GM18907 (cell line): ENCODE results near the gene CRYL1.

Experiments
- ATAC-seq: cut with Tn5 transposase; IDR thresholded peaks from one replicate; pipeline ENCODE4 v1.9.1; 2021; ENCODE audit warnings: mild to moderate bottlenecking, moderate library complexity; ENCODE audit not compliant: unreplicated experiment

The CRYL1 gene

DNA sequence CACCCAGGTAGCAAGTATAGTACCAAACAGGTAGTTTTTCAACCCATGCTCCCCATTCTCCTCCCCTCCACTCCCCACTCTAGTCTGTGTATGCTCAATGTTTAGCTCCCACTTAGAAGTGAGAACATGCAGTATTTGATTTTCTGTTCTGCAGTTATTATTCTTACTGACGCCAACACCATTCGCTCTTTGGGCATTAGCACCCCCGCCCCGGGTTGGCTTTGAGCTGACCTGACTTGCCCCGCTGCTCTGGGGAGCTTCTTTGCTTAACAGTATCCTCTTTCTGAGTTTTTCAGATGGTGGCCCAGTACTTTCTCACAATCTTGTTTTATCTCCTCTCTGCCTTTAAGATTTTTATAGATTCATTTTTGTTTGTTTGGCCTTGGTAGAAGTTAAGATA is 138.7 kb downstream of the CRYL1 start:
- no peak for ATAC-seq

DNA sequence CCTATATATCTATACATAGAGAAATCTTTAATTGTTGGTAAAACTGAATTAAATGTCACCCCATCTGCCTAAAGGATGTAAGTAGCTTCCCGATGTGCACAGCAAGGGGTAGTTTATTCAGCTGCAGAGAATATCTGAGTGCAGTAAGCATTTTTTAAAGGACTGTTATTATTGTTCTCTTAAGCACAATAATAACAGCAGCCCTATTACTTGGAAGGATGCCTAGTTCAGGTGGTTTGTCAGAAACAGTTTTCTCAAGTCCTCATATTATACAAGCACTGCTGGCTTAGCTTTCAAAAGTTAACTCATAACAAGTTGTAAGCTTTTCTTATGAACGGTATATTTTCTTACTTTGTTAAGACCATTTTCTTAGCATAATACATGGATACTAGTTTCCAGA is 142.6 kb downstream of the CRYL1 start:
- no peak for ATAC-seq

DNA sequence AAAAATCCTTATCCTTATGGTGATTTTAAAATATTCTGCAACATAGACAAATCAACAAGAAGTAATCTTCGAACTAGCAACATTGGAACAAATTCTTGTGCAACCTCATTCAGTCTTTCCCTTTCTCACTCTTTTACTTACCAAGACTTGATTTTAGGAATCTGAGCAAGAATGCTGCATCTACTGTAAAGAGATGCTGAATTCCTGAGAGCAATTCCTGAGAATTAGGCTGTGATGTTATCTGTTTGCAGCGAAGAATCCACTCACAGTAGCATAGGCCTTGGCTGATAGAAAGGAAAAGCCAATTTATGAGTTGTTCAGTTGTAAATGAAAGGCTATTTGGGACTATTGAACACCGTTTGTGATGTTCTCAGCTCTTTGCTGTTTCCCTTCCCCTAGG is 144.3 kb downstream of the CRYL1 start:
- no peak for ATAC-seq

DNA sequence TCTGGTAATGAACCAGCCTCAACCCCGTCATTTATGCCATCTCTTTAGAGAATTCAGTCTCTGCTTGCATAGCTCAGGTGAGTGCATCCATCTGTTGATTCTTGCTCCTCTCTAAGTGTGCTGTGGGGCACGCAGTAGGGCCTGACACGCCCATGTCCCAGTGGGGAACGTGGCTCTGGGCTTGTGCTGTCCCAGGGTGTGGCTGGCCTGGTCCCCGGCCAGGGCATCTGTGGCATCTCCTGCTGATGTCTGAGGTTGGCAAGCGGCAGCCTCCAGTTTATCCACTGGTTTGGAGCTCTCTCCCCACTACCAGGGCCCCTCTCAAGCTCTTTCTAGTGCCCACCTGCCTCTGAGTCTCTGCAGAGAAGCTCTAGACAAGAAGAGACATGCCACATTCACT is 146.9 kb downstream of the CRYL1 start:
- ATAC-seq: no peak

DNA sequence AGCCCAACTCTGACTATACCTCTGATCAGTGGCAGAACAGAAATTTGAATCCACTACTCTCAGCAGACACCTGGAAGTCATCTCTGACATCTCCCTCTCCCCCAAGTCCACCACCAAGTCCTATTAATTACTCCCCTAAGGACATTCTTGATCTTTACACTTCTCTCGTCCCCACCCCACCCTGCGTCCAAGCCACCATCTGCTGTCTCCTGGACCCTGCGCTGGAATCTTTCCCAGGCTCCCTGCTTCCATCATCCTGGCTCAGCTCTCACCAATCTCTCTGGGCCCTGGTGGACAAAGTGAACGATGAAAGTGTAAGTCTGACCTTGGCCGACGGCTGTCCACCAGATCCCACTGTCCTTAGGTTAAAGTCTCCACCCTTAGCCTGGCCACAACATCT is 147.9 kb downstream of the CRYL1 start:
- no peak for ATAC-seq

DNA sequence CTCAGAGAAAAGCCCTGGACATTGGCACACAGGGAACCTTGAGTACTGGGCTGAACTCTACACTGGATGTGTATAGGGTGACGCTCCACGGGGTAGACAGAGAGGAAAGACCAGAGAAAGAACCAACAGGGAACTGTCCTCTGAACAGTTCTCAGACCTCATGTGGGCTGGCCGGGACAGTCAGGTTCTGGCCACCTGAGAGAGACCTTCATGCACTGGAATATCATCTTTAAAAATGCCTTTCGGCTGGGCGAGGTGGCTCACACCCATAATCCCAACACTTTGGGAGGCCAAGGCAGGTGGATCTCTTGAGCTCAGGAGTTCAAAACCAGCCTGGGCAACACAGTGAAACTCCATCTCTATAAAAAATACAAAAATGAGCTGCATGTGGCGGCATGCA is 149.8 kb downstream of the CRYL1 start:
- no peak for ATAC-seq

DNA sequence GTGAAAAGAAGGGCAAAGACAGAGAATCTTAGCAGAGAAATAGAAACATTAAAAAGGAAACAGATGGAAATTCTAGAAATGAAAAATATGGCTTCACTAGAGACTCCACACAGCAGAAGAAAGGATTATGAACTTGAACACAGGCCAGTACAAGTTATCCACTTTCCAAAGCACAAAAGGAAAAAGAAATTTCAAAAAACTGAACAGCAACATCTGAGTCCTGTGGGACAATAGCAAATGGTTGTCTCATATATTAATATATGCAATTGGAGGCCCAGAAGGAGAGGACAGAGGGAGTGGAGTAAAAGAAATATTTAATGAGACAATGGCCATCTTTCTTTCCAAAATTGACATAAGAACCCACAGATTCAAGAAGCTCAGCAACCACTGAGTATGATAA is 151.8 kb downstream of the CRYL1 start:
- ATAC-seq: no peak

DNA sequence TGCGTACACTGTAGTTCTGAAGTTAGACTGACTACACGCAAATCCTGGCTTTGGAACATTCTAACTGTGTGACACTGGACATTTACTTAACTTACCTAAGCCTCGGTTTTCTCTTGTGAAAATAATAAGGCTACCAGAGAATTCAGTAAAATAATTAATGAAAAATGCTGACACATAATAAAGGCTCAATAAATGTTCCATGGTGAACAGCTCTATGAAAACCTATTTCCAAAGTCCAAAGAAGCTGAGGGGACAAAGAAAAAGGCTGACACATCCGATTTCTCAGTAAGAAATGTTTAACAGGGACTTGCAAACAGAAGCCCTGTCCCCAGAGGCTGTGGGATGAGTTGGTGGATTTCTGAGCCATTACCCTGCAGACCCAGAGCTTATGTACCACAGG is 153.8 kb downstream of the CRYL1 start:
- ATAC-seq: no peak

DNA sequence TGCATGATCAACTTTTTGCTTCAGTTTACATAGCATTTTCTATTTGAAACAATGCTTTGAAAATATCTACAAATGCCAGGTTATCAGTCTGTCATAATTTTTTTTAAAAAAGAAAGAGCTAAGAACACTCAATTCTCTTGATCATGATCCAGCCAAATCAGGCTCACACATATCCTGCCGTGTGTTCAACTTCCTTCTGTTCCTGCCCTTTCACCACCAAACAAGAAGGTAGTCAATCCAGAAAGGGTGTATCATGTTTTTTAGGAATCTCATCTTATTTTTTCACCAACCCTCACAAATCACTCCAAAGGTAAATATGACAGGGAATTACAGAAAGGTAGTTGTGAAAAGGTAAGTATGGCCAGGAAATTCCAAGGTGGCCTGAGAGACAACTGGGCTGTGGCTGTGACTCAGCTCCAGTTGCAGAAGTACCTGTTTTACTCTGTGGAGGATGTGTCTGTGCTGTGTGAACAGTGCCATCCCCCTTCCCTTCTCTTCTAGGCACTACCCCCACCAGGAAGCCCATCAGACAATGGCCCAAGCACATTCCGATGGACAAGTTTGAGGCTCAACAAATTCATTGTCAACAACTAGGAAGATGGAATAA is 154.7 kb downstream of the CRYL1 start:
- no peak for ATAC-seq

DNA sequence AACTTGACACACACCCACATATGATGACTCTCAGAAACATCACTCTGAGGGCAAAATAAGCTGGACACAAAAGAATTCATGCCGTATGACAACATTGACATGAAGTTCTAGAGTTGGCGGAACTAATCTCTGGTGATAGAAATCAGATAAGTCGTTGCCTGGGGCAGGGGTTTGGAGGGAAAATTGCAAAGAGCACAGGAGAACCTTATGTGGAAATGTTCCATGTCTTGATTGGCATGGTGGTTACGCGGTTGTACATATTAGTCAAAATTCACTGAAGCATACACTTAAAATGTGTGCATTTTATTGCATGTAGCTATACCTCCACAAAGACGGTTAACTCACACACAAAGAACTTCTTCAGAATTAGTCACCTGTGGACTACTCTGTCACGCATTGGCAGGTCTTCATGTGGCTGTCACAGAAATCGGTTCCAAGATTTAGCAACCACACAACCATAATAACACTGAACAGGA is 155.7 kb downstream of the CRYL1 start:
- ATAC-seq: peak; percentile 83

DNA sequence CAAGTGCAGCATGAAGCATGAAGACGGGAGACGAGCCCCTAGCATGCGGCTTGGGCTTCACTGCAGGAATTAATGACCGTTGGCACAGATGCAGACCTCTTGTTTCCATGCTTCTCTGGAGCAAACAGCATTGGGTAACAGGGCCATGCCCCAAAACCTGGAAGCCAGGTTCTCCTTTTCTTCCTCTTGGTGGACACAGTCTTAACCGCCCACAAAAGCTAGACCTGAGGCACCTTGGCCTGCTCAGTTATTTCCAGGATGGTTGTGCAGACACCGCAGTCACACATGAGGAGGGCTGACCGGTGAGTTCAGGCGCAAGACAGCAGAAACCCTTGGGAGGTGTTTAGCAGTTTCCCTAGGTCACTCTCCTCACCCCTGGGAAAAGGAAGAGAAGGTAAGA is 159.6 kb downstream of the CRYL1 start:
- ATAC-seq: no peak

DNA sequence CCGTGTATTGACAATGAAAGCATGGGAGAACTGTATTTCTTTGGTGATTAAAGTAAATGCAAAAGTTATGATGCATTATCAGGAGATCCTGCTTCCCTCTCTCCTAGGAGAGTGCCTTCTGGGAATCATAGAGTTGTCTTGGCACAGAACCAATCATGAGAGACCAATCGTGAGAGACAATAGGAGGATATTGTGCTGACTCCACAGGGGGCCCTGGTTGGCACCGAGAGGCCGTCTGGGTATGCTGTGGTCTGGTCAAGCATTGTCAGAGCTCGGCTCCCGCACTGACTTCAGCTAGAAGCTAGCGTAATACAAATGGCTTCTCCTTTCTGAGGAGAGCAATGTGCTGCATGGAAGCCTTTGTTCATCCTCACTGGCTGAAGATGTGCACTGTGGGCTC is 162.1 kb downstream of the CRYL1 start:
- ATAC-seq: no peak

DNA sequence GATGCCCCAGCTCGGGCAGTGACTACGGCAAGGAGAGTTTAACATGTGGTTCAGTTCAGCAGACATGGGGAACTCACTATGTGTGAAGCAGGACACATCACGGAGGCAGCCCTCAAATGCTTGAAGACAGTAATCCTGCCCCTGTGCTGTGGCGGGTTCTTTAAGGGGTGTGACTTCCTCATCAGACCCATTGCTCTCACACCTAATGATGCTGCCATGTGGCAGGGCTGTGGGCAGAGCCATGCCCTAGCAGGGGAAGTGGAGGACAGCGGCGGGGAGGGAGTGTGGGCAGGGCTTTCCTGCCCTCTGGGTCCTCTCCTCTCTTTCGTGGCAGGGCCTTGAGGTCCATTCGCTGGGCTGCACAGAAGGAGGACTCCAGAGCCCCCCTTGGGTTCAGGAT is 162.5 kb downstream of the CRYL1 start:
- ATAC-seq: no peak

DNA sequence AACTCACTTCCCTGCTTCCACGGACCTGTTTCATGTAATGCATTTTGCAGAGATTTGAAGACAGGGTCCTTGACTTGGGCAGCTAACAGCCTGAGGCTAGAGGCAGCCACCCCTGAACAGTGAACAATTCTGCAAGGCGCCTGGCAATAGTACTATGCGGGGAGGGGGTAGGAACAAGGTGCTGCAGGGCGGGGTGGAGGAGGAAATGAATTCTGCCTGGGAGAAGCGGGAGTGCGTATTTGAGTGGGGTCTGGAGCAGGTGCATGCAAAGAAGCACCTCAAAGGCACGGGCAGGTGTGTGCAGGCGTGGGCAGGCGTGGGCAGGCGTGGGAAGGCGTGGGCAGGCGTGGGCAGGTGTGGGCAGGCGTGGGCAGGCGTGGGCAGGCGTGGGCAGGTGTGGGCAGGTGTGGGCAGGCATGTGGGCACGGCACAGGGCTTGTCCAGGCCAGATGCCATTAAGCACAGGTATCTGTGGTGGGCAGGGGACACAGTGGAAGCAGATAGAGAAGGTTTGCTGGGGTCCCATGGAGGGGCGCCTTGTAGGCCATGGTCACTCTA is 163.1 kb downstream of the CRYL1 start:
- no peak for ATAC-seq

DNA sequence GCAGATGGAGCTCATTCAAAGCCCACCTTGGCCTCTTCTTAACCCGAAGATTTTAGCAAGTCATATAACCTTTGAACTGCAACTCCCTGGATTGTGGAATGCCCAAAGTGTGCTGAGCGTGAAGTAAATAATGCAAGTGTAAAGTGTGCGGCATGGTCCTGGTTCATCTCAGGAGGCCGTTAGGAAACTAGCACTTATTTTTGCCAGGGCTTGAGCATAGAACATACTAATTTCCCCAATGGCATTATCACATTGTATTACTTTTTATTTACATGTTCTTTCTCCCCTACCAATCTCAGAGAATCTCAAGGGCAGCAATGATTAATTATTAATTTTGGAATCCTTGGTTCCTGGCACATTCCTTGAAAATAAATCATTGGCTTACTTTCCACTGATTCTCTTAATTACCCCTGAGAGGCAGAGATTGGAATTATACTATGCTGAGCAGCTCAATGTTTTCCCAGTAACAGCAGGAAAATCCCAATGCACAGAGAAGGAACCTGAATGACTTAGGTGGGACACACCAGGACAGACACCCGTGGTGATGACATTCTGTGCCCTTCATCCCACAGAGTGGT is 164.7 kb downstream of the CRYL1 start:
- ATAC-seq: no peak

DNA sequence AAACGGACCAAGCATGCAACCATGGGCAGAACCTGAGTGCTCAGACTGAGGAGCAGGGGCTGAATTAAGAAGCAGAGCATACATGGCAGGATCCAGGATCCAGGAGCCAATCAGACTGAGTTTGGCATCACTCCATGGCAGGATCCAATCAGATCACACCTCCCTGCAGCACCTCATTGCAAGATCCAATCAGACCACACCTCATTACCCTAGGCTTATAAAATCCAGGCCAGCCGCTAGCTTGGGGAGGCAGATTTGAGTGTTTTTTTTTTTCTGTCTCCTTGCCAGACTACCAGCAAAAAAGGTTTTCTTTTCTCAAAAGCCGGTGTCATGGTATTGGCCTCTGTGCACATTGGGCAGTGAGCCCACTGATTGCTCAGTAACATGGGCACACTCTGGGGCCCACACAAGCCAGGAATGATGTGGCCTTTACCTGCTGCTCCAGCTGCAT is 165.6 kb downstream of the CRYL1 start:
- ATAC-seq: no peak

DNA sequence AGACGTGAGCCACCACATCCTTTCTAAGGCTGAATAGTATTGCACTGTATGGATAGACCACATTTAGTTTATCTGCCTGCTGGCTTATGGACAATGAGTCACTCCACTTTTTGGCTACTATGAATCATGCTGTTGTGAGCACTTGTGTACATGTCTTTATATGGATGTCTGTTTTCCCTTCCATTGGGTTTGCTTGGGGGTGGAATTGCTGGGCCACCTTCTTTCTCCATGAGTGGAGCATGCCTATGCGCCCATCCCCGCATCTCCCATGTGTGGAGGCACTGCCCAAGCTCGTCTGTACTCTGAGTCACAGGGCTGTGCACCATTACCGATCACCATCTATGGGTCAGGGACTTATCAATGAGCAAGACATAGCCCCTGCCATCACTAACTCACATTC is 166.3 kb downstream of the CRYL1 start:
- no peak for ATAC-seq

DNA sequence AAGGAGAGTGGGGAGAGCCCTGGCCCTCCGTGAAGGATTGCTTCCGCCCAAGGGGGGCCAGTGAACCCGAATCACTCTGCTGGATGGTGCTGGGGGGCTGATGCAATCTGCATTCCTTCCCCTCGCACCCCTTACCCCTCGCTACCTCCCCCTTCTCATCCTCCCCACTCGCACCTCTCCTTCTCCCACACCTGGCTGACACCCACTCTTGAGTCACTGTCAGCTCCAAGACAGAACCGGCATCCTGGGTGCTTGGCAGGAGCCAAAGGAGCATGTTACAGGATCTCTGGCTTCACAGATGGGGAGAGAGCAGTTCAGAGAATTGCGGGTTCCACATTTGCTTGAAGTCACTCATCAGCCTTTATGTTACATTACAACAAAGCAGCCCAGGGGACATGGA is 167.6 kb downstream of the CRYL1 start:
- no peak for ATAC-seq

DNA sequence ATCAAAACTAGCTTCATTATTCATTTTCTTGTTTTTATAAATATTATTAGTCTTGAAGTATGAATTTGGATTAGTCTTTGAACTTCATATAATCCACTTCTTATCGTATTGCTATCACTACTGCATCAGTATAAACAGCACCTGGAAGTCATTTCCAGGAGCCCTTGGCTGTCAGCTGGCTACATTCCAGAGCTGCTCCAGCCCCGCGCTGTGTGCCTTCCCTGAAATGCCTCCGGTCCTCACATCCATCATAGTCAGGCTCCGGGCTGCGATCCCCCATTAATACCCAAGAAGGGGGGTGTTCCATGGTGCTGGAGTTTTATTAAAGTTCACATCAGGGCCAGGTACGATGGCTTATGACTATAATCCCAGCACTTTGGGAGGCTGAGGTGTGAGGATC is 169.2 kb downstream of the CRYL1 start:
- no peak for ATAC-seq

DNA sequence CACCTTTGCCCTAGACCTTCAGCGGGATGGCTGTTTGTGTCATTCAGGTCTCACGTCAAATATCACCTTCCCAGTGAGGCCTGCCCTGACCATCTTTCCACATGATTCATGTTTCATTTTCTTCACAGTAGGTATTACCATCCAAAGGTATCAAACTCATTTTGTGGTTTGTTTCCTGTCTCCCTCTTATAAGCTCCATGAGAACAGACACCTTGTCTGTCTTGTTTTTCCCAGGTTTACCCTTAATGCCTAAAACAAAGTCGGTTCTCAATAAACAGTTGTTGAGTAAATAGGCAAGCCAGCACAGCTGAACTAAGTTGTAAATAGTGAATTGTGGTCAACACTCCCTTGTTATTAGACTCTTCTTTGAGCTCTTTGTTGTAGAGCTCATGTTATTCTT is 170.9 kb downstream of the CRYL1 start:
- no peak for ATAC-seq

DNA sequence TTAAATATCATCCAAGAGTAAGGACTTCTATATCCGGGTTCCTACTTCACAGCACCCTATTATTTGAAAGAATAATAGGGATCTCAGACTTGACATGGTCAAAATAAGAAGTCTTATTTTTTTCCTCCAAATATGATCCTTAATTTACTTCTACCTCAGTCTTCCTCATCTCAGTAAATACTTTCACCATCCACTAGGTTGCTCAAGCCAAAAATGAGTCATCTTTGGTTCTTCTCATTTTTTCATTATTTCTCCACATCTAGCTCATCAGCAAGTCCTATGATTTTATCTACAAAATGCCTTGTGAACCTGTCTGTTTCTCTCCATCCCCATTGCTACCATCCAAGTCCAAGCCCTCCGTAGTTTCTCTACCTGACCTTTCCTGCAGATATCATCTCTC is 171.7 kb downstream of the CRYL1 start:
- no peak for ATAC-seq
